Measurements from ENCODE around the gene CSRNP3.

Gene CSRNP3

DNA sequence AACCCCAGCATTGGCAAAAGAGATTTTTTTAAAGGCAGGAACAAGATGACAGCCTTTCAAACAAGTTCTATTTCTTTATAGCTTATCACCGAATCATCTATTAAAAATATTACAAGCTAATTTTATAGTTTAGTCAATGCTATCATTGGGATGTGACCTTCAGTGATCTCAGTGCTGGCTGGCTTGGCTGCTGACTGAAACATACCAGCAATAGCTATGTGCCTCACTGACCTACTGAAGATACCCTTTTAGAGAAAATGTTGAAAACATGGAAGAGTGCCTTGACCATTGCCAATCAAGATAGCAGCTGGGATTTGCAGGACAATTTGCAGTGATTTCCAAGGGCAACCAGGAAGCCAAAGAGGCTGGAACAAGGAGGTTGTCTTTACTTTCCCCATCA lies 44.0 kb downstream of the CSRNP3 start:
- Histone ChIP-seq H3K27ac (ENCODE audit: insufficient read depth in 1 of 2, low read depth in 1 of 2, low read length in 2 of 2, poor library complexity in 1 of 2, severe bottlenecking in 2 of 2) (no peak overlapping the region), H3K4me3 (ENCODE audit: control insufficient read depth in 1 of 7, extremely low read depth in 1 of 7, insufficient read depth in 4 of 7, low read depth in 2 of 7, low read length in 6 of 7) (no peak overlapping the region), H3K9me3 (ENCODE audit: control extremely low read depth in 1 of 5, control insufficient read depth in 4 of 5, insufficient read depth in 2 of 5, low read depth in 1 of 5, low read length in 4 of 5) (no peaks in the 10 kb centered on the region), H3K27me3 (replicated peaks in 2 of 5; ENCODE audit: control insufficient read depth in 4 of 5, insufficient read depth in 5 of 5, low read length in 4 of 5) (no peaks in the 10 kb centered on the region), H3K36me3 (ENCODE audit: control insufficient read depth in 4 of 4, insufficient read depth in 4 of 4, low read length in 3 of 4) (peaks cover 0 to 3% (median 0%) of the 10 kb centered on the region in 4 experiments), H3K4me1 (ENCODE audit: control extremely low read depth in 1 of 4, control insufficient read depth in 4 of 4, insufficient read depth in 4 of 4, low read length in 3 of 4) (no peaks in the 10 kb centered on the region)
- no CpG with 5 or more reads among the region's 1 CpG for WGBS (ENCODE audit: insufficient coverage)
- no peak for DNase-seq
- CTCF ChIA-PET = no interaction called here
- POLR2A ChIA-PET = no interaction called here

DNA sequence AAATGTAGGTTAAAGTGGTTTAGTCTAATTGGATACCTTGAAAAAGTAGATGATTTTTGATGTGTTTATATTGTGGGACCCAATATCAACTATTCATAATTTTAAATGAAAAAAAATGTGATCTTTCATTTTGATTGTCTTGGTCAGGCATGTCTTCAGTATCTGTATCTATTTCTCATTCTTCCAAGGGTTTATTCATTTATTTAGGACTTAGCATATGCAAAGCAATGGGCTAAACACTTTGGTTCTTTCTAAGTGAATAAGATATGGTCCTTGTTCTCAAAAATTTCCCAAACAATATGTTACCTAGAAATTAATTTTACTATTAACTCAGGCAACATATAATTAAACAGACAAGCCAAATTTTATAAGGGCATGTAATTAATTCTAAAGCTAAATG lies 49.1 kb downstream of the CSRNP3 start:
- H3K27me3 ChIP-seq (replicated peaks in 2 of 5; ENCODE audit: control insufficient read depth in 4 of 5, insufficient read depth in 5 of 5, low read length in 4 of 5) = no peaks in the 10 kb centered on the region
- H3K9me3 ChIP-seq (ENCODE audit: control extremely low read depth in 1 of 5, control insufficient read depth in 4 of 5, insufficient read depth in 2 of 5, low read depth in 1 of 5, low read length in 4 of 5) = no peaks in the 10 kb centered on the region
- ChIA-PET CTCF (no interaction called here), POLR2A (interaction anchor here (0.7 kb wide), 1 partner anchor 38 kb away, joined by 3 read pairs; no protein-coding TSS in a partner anchor)
- no peaks in the 10 kb centered on the region for H3K36me3 ChIP-seq (ENCODE audit: control insufficient read depth in 4 of 4, insufficient read depth in 4 of 4, low read length in 3 of 4)
- DNase-seq = no peak
- no peak overlapping the region for H3K4me3 ChIP-seq (ENCODE audit: control insufficient read depth in 1 of 7, extremely low read depth in 1 of 7, insufficient read depth in 4 of 7, low read depth in 2 of 7, low read length in 6 of 7)
- H3K27ac ChIP-seq (ENCODE audit: insufficient read depth in 1 of 2, low read depth in 1 of 2, low read length in 2 of 2, poor library complexity in 1 of 2, severe bottlenecking in 2 of 2) = no peak overlapping the region
- no peaks in the 10 kb centered on the region for H3K4me1 ChIP-seq (ENCODE audit: control extremely low read depth in 1 of 4, control insufficient read depth in 4 of 4, insufficient read depth in 4 of 4, low read length in 3 of 4)

DNA sequence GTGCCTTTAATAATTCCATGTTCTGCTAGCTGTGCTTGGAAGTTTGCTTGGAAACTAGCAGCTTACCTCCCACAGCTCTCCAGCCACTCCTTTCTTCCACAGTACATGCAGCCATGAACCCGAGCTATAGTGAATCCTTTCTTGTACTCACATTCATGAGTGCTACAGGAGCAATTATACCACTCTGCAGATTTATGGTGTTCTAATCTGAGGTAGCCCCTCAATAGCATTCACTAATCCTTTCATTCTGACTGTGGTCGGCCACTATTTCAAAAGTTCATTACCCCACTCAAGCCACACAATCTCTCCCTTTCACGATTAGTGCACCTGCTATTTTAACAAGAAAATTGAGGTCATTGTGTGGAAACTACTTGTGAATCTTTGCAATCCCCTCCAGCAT lies 53.2 kb downstream of the CSRNP3 start:
- H3K4me3 ChIP-seq (ENCODE audit: control insufficient read depth in 1 of 7, extremely low read depth in 1 of 7, insufficient read depth in 4 of 7, low read depth in 2 of 7, low read length in 6 of 7) = no peak overlapping the region

DNA sequence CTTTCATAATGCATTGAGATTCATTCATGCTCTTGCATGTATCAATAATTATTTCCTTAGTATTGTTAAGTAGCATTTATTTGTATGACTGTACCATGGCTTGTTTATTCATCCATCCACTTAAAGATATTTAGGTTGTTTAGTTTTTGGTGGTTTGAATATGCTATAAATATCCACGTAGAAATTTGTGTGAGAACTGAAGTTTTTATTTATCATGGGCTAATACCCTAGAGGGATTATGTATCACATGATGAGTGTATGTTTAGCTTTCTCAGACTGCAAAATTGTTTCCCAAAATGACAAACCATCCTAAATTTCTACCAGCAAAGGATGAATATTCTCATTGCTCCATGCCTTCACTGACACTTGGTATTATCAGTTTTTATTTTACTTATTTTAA lies 55.2 kb downstream of the CSRNP3 start:
- no peaks in the 10 kb centered on the region for H3K4me1 ChIP-seq (ENCODE audit: control extremely low read depth in 1 of 4, control insufficient read depth in 4 of 4, insufficient read depth in 4 of 4, low read length in 3 of 4)
- H3K36me3 ChIP-seq (ENCODE audit: control insufficient read depth in 4 of 4, insufficient read depth in 4 of 4, low read length in 3 of 4) = no peaks in the 10 kb centered on the region
- H3K27ac ChIP-seq (ENCODE audit: insufficient read depth in 1 of 2, low read depth in 1 of 2, low read length in 2 of 2, poor library complexity in 1 of 2, severe bottlenecking in 2 of 2) = no peak overlapping the region
- ChIA-PET CTCF (no interaction called here), POLR2A (no interaction called here)
- no peaks in the 10 kb centered on the region for H3K9me3 ChIP-seq (ENCODE audit: control extremely low read depth in 1 of 5, control insufficient read depth in 4 of 5, insufficient read depth in 2 of 5, low read depth in 1 of 5, low read length in 4 of 5)
- DNase-seq = no peak
- no CpG with 5 or more reads among the region's 1 CpG for WGBS (ENCODE audit: insufficient coverage)
- no peak overlapping the region for H3K4me3 ChIP-seq (ENCODE audit: control insufficient read depth in 1 of 7, extremely low read depth in 1 of 7, insufficient read depth in 4 of 7, low read depth in 2 of 7, low read length in 6 of 7)
- no peaks in the 10 kb centered on the region for H3K27me3 ChIP-seq (replicated peaks in 2 of 5; ENCODE audit: control insufficient read depth in 4 of 5, insufficient read depth in 5 of 5, low read length in 4 of 5)

More for the DNA sequence above, 53.2 kb downstream of the CSRNP3 start:
- Histone ChIP-seq H3K4me1 (ENCODE audit: control extremely low read depth in 1 of 4, control insufficient read depth in 4 of 4, insufficient read depth in 4 of 4, low read length in 3 of 4) (no peaks in the 10 kb centered on the region), H3K27me3 (replicated peaks in 2 of 5; ENCODE audit: control insufficient read depth in 4 of 5, insufficient read depth in 5 of 5, low read length in 4 of 5) (no peaks in the 10 kb centered on the region), H3K36me3 (ENCODE audit: control insufficient read depth in 4 of 4, insufficient read depth in 4 of 4, low read length in 3 of 4) (no peaks in the 10 kb centered on the region), H3K9me3 (ENCODE audit: control extremely low read depth in 1 of 5, control insufficient read depth in 4 of 5, insufficient read depth in 2 of 5, low read depth in 1 of 5, low read length in 4 of 5) (no peaks in the 10 kb centered on the region), H3K27ac (ENCODE audit: insufficient read depth in 1 of 2, low read depth in 1 of 2, low read length in 2 of 2, poor library complexity in 1 of 2, severe bottlenecking in 2 of 2) (no peak overlapping the region)
- WGBS (ENCODE audit: insufficient coverage) = 85% methylated on average over 2 of the region's 3 CpGs
- POLR2A ChIA-PET = no interaction called here
- CTCF ChIA-PET = no interaction called here
- DNase-seq = no peak

DNA sequence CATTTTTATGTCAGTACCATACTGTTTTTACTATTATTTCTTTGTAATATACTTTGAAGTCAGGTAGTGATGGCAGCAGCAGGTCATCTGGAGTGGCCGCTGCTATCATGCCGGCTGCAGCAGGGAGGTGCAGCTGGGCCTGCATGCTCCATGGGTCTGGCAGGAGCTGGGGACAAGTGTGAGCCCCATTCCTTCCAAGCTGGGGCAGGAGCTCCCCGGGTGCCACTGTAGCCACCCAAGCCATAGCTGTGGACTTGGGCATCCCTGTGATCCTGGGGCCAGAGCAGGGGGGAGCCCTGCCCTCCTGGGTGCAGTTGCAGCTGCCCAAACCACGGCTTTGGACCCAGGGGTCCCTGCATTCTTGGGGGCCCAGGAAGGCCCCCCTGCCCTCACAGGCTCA lies 59.2 kb downstream of the CSRNP3 start:
- ChIA-PET POLR2A (no interaction called here), CTCF (no interaction called here)
- no peak for DNase-seq
- no peak overlapping the region for H3K4me3 ChIP-seq (ENCODE audit: control insufficient read depth in 1 of 7, extremely low read depth in 1 of 7, insufficient read depth in 4 of 7, low read depth in 2 of 7, low read length in 6 of 7)
- 98% methylated on average over 4 of the region's 4 CpGs for WGBS (ENCODE audit: insufficient coverage)
- no peaks in the 10 kb centered on the region for H3K27me3 ChIP-seq (replicated peaks in 2 of 5; ENCODE audit: control insufficient read depth in 4 of 5, insufficient read depth in 5 of 5, low read length in 4 of 5)
- no peaks in the 10 kb centered on the region for H3K36me3 ChIP-seq (ENCODE audit: control insufficient read depth in 4 of 4, insufficient read depth in 4 of 4, low read length in 3 of 4)
- no peaks in the 10 kb centered on the region for H3K9me3 ChIP-seq (ENCODE audit: control extremely low read depth in 1 of 5, control insufficient read depth in 4 of 5, insufficient read depth in 2 of 5, low read depth in 1 of 5, low read length in 4 of 5)
- no peak overlapping the region for H3K27ac ChIP-seq (ENCODE audit: insufficient read depth in 1 of 2, low read depth in 1 of 2, low read length in 2 of 2, poor library complexity in 1 of 2, severe bottlenecking in 2 of 2)
- no peaks in the 10 kb centered on the region for H3K4me1 ChIP-seq (ENCODE audit: control extremely low read depth in 1 of 4, control insufficient read depth in 4 of 4, insufficient read depth in 4 of 4, low read length in 3 of 4)

DNA sequence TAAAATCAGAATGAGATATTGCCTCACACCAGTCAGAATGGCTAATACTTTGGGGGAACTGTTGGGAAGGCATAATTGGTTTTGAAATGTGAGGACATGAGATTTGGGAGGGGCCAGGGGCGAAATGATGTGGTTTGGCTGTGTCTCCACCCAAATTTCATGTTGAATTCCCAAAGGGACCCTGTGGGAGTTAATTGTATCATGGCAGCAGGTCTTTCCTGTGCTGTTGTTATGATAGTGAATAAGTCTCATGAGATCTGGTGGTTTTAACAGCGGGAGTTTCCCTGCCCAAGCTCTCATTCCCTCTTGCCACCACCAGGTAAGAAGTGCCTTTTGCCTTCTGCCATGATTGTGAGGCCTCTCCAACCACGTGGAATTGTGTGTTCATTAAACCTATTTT lies 59.6 kb downstream of the CSRNP3 start:
- WGBS (ENCODE audit: insufficient coverage) = no CpG with 5 or more reads among the region's 3 CpGs
- POLR2A ChIA-PET = no interaction called here
- no peak for DNase-seq

DNA sequence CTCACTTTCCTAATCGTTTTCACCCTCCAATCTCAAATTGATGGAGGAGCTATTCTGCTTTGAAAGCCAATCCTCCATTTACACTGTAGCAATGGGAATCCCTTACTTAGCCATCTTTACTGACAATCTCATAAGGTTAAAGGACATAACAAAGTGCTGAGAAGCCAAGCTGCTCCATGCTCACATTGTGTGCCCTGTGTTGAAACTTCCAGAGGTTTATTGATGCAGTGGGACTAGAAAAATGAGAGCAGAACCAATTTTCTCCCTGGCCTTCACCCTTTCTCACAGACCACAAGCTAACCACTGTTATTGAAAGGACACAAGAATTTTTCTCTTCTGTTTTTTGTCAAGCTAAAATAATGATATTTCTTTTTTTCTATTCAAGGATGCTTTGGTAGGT lies 63.8 kb downstream of the CSRNP3 start:
- no peaks in the 10 kb centered on the region for H3K27me3 ChIP-seq (replicated peaks in 2 of 5; ENCODE audit: control insufficient read depth in 4 of 5, insufficient read depth in 5 of 5, low read length in 4 of 5)
- H3K4me3 ChIP-seq (ENCODE audit: control insufficient read depth in 1 of 7, extremely low read depth in 1 of 7, insufficient read depth in 4 of 7, low read depth in 2 of 7, low read length in 6 of 7) = no peak overlapping the region
- H3K9me3 ChIP-seq (ENCODE audit: control extremely low read depth in 1 of 5, control insufficient read depth in 4 of 5, insufficient read depth in 2 of 5, low read depth in 1 of 5, low read length in 4 of 5) = no peaks in the 10 kb centered on the region
- H3K4me1 ChIP-seq (ENCODE audit: control extremely low read depth in 1 of 4, control insufficient read depth in 4 of 4, insufficient read depth in 4 of 4, low read length in 3 of 4) = no peaks in the 10 kb centered on the region
- H3K36me3 ChIP-seq (ENCODE audit: control insufficient read depth in 4 of 4, insufficient read depth in 4 of 4, low read length in 3 of 4) = no peaks in the 10 kb centered on the region
- WGBS (ENCODE audit: insufficient coverage) = 88% methylated on average over 1 of the region's 1 CpG
- ChIA-PET CTCF (no interaction called here), POLR2A (no interaction called here)
- H3K27ac ChIP-seq (ENCODE audit: insufficient read depth in 1 of 2, low read depth in 1 of 2, low read length in 2 of 2, poor library complexity in 1 of 2, severe bottlenecking in 2 of 2) = no peak overlapping the region
- no peak for DNase-seq

More for the DNA sequence above, 59.6 kb downstream of the CSRNP3 start:
- H3K4me3 ChIP-seq (ENCODE audit: control insufficient read depth in 1 of 7, extremely low read depth in 1 of 7, insufficient read depth in 4 of 7, low read depth in 2 of 7, low read length in 6 of 7) = no peak overlapping the region
- H3K27ac ChIP-seq (ENCODE audit: insufficient read depth in 1 of 2, low read depth in 1 of 2, low read length in 2 of 2, poor library complexity in 1 of 2, severe bottlenecking in 2 of 2) = no peak overlapping the region
- no peaks in the 10 kb centered on the region for H3K4me1 ChIP-seq (ENCODE audit: control extremely low read depth in 1 of 4, control insufficient read depth in 4 of 4, insufficient read depth in 4 of 4, low read length in 3 of 4)
- H3K27me3 ChIP-seq (replicated peaks in 2 of 5; ENCODE audit: control insufficient read depth in 4 of 5, insufficient read depth in 5 of 5, low read length in 4 of 5) = no peaks in the 10 kb centered on the region
- H3K9me3 ChIP-seq (ENCODE audit: control extremely low read depth in 1 of 5, control insufficient read depth in 4 of 5, insufficient read depth in 2 of 5, low read depth in 1 of 5, low read length in 4 of 5) = no peaks in the 10 kb centered on the region
- no peaks in the 10 kb centered on the region for H3K36me3 ChIP-seq (ENCODE audit: control insufficient read depth in 4 of 4, insufficient read depth in 4 of 4, low read length in 3 of 4)
- CTCF ChIA-PET = no interaction called here

DNA sequence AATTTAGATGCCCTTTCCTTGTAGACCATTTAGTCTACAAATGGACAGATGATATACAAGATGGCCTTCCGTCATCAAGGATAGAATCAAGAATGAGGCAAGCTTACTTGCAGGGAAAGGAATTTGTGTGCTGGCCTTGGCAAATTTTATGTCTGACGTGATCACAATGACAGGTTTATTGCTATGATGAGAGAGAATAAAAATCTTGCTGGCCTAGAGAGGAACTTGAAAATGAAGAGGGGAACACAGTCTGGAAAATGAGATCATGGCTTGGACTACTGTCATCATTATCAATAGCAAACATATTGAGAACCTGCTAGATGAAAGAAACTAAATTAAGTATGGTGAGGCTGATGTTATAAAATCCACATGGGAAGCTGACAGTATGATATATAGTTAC lies 66.0 kb downstream of the CSRNP3 start:
- CTCF ChIA-PET = no interaction called here

More for the DNA sequence above, 66.0 kb downstream of the CSRNP3 start:
- Histone ChIP-seq H3K27ac (ENCODE audit: insufficient read depth in 1 of 2, low read depth in 1 of 2, low read length in 2 of 2, poor library complexity in 1 of 2, severe bottlenecking in 2 of 2) (no peak overlapping the region), H3K4me1 (ENCODE audit: control extremely low read depth in 1 of 4, control insufficient read depth in 4 of 4, insufficient read depth in 4 of 4, low read length in 3 of 4) (no peaks in the 10 kb centered on the region), H3K36me3 (ENCODE audit: control insufficient read depth in 4 of 4, insufficient read depth in 4 of 4, low read length in 3 of 4) (no peaks in the 10 kb centered on the region), H3K4me3 (ENCODE audit: control insufficient read depth in 1 of 7, extremely low read depth in 1 of 7, insufficient read depth in 4 of 7, low read depth in 2 of 7, low read length in 6 of 7) (no peak overlapping the region), H3K27me3 (replicated peaks in 2 of 5; ENCODE audit: control insufficient read depth in 4 of 5, insufficient read depth in 5 of 5, low read length in 4 of 5) (no peaks in the 10 kb centered on the region), H3K9me3 (ENCODE audit: control extremely low read depth in 1 of 5, control insufficient read depth in 4 of 5, insufficient read depth in 2 of 5, low read depth in 1 of 5, low read length in 4 of 5) (no peaks in the 10 kb centered on the region)
- 94% methylated on average over 2 of the region's 2 CpGs for WGBS (ENCODE audit: insufficient coverage)
- POLR2A ChIA-PET = no interaction called here
- no peak for DNase-seq

All from common myeloid progenitor, CD34-positive (primary cell).